ENCODE results near the gene TAF4B. TPM values are rescaled to one million over a fixed set of nuclear protein-coding genes. Genes with fewer than 3 reads are reported as not detected.
"Not testable (repeated sequence)": the region's sequence is repeated elsewhere in the genome, so short reads cannot be mapped to it uniquely, and the experiment has no call there.

Gene TAF4B
- polyA plus RNA-seq (ENCODE audit: insufficient read length), result 3.3 TPM

DNA sequence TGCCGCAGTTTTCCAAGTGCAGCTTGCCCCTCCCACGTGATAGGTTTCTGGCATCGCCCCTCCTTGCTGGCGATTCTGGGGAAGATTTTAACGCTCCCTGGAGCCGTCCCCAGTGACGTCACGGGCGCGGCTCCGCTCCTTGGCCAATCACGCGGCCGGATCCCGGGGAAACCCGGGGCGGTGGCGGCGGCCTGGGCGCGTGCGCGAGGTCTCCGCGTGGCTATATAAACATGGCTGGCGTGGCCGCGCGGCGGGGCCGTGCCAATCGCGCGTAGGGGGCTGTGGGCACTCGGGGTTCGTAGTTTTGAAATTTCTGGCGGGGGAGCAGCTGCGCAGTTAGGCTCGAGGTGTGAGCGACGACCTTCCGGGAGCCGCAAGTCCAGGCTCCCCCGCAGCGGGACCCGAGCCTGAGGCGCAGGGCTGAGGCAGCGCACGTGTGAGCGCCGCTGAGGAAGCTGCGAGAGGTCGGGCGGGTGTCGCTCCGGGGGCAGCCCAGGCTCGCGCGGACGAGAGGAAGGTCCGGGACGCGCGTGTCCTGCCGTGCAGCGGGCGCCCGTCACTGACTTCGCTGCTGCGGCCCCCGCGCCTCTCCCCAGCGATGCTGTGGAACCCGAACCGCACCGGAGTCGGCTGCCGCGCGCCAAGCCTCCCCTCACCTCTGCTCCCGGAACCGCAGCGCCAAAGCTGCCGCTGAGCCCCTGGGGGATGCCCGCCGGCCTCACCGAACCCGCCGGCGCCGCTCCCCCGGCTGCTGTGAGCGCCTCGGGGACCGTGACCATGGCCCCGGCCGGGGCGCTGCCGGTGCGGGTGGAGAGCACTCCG lies at the start of gene TAF4B:
Gene TAF4B (plus strand): TSS at position 217 of the 822 bp plus-strand sequence. CDS start 489 bp downstream, at position 706.
- DNase-seq, result peak; percentile 96

GRCh38 chr18:26181343-26181826 lies 44.9 kb upstream of the TAF4B start:
- DNase-seq, result no peak

- no peak for DNase-seq
These were observed 42.7 kb upstream of the TAF4B start for GRCh38 chr18:26183395-26184112.

DNA sequence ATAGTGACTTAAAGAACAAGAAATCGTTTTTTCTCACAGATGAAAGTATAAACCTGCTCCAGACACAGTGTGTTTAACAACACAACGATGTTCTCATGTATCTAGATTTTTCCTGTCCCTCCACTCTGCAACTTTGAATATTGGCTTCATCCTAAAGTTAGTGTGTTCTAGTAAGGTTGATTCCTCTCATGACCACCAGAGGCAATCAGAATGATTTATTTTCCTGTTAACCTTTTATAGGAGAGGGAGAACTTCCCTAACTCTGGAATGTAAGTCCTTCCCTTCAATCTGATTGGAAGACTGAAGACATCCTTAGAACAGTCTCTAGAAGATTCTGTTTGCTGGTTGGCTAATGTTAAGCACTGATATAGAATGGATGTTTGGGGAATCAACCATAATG lies 41.0 kb upstream of the TAF4B start:
- no peak for DNase-seq

- DNase-seq, result no peak
These were observed 35.7 kb upstream of the TAF4B start for GRCh38 chr18:26190506-26190905.

DNA sequence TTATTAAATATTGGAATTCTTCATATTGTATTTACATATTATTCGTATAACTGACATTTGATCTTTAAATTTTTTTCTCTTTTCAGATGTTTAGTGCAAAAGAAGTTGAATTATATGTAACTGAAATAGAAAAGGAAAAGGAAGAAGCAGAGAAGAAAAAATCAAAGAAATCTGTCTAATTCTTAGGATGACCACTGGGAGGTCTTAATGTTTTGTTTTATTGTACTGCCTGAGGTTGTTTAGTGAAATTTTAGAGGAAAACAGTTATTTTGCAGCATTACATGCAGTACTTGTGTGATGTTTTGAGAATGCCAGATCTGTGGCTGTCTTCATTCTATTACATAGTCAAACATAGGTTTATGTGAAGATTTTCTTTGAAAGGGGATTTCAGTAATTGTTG lies 34.0 kb upstream of the TAF4B start:
- DNase-seq, result no peak

- DNase-seq, result no peak
These were observed 29.6 kb upstream of the TAF4B start for GRCh38 chr18:26196605-26197004.

GRCh38 chr18:26202001-26202400 lies 24.2 kb upstream of the TAF4B start:
- not testable (repeated sequence) for DNase-seq

DNA sequence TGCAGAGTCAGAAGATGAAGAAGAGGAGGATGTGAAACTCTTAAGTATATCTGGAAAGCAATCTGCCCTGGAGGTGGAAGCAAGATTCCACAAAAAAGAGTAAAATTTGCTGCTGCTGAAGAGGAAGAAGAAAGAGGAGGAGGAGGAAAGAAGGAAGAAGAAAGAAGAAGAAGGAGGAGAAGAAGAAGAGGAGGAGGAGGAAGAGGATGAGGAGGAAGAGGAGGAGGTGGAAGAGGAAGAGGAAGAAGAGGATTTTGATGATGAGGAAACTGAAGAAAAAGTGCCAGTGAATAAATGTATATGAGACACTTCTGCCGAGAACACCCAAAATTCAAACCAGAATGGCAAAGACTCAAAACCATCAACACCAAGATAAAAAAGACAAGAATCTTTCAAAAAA lies 20.9 kb upstream of the TAF4B start:
- DNase-seq, result no peak

DNA sequence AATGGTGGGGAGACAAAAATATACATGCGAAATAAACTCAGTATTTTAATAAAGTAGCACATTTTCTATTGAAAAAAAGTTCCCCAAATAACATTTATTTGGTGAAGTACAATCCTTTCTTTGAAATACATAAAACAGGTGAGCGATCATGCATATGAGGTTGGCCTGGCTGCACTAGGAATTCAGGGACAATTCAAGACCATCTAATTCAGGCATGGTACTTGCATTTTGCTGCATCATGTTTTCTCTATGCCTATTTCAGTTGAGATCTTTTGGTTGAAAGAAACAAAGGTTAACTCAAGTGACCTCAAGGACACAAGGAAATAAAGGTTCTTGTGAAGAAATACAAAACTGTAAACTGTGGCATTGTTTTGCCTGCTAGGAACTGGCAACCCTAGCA lies 19.8 kb upstream of the TAF4B start:
- no peak for DNase-seq

- DNase-seq, result no peak
These were observed 18.3 kb upstream of the TAF4B start for GRCh38 chr18:26207937-26208336.

- DNase-seq, result no peak
These were observed 17.3 kb upstream of the TAF4B start for GRCh38 chr18:26208977-26209376.

GRCh38 chr18:26210147-26210546 lies 16.1 kb upstream of the TAF4B start:
- no peak for DNase-seq

- DNase-seq, result no peak
These were observed 10.8 kb upstream of the TAF4B start for GRCh38 chr18:26215247-26215970.

DNA sequence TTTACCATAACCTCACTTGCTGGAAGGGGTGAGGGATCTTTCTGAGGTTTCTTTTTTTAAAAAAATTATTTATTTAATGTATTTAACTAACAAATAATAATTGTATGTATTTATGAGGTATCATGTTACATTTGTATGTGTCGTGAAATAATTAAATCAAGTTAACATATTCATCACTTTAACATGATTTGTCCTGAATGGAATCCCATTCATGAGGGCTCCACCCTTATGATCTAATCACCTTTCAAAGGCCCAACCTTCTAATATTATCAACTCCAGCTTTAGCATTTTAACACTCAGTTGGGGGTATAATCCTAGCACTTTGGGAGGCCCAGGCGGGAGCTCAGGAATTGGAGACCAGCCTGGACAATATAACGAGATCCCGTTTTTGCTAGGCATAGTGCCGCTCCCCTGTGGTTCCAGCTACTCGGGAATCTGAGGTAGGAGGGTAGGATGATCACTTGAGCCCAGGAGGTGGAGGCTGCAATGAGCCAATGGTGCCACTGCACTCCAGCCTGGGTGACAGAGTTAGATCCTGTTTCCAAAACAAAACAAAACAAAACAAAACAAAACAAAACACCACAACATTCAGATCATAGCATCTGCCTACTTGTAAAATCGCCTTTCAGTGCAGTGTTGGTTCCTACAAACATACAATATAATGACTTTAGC lies 1.1 kb upstream of the TAF4B start:
- no peak for DNase-seq

GRCh38 chr18:26225915-26226228 lies 373 bp upstream of the TAF4B start:
- DNase-seq, result no peak

DNA sequence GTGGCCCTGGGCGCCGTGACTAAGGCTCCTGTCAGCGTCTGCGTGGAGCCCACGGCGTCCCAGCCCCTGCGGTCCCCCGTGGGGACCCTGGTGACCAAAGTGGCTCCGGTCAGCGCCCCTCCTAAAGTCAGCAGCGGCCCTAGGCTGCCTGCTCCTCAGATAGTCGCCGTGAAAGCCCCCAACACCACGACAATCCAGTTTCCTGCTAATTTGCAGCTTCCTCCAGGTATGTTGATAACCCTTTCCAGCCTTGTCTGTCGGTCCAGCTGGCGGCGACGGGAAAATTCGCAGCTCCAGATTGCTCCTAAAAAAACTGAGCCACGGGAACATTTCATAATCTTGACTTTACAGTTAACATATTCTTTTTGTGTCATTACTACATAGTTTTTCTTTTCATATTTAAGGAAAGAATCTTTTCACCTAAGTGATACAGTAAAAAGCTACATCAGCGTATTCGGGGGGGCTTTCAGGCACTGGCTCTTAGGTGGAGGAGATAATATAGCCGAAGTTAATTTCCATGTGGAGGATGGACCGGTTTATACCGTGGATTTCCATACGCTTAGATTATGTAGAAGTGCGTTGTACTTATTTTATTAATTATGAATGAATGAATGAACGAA lies 916 bp downstream of the TAF4B start:
- peak; percentile 14 for DNase-seq

GRCh38 chr18:26228562-26229260 lies 2.5 kb downstream of the TAF4B start:
- no peak for DNase-seq

- DNase-seq, result no peak
These were observed 4.3 kb downstream of the TAF4B start for GRCh38 chr18:26230497-26230896.

DNA sequence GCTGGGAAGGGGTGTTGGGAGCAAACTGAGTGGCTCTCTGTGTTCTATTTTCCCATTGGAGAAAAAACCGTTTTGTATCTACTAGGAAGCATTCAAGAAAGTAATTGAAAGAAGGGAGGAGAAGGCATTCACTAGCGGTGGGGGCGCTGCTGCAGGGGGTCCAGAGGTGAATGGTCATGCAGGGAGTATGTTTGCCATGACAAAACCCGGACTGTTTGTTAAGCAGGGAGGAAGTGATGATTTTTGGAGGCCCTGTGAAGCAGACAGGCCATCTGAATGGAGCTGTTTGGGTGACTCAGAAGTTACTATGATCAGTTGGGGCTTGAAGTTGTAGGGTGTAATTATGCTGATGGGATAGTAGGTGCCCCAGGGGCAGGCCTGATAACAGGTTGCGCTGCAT lies 7.0 kb downstream of the TAF4B start:
- no peak for DNase-seq

- not testable (repeated sequence) for DNase-seq
These were observed 11.1 kb downstream of the TAF4B start for GRCh38 chr18:26237363-26237762.

DNA sequence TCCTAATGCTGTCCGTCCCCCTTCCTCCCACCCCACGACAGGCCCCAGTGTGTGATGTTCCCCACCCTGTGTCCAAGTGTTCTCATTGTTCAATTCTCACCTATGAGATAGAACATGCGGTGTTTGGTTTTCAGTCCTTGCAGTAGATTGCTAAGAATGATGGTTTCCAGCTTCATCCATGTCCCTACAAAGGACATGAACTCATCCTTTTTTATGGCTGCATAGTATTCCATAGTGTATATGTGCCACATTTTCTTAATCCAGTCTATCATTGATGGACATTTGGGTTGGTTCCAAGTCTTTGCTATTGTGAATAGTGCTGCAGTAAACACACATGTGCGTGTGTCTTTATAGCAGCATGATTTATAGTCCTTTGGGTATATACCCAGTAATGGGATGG lies 12.5 kb downstream of the TAF4B start:
- DNase-seq, result not testable (repeated sequence)

All from hindlimb muscle (tissue), 1 donor.